ENCODE measurements around the gene IKZF3.
"Not testable (repeated sequence)": the region's sequence is repeated elsewhere in the genome, so short reads cannot be mapped to it uniquely, and the experiment has no call there.

Gene IKZF3

GRCh38 chr17:39738983-39739884 lies 124.9 kb downstream of the IKZF3 start:
- no peak for DNase-seq

- DNase-seq, result peak; percentile 56
Observed at GRCh38 chr17:39738568-39738901, 125.6 kb downstream of the IKZF3 start.

DNA sequence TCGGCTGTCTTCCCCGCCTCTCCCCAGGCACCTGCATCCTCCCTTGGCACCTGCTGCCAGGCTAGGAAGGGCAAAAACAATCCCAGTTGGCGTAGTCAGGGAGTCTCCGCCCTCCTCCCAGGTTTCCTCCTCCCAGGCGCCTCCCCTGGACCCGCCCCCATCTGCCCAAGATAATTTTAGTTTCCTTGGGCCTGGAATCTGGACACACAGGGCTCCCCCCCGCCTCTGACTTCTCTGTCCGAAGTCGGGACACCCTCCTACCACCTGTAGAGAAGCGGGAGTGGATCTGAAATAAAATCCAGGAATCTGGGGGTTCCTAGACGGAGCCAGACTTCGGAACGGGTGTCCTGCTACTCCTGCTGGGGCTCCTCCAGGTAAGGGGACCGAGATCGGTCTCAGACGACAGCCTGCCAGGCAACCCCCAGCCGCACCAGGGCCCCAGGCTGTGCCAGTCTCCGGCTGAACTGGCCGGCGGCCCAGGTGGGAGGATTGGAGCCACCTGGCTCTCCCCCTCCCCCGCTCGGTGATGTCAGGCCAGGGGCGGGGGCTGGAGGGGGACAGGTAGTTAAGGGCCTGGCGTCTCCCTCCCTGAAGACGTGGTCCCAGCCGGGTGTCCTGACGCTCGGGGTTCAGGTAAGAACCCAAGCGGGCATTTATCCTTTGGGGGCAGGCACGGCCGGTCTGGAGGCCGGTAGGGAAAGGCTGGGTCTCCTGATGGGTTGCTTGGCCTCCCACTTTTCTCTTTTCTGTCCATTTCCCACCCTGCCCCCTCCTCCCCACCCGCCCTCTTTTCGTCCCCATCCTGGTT lies 126.1 kb downstream of the IKZF3 start, which contains the start of gene GRB7:
GRB7 (plus strand) TSS at position 179 of the 808 bp plus-strand sequence. CDS start 4,364 bp downstream, outside the sequence.
- peak; percentile 31 for DNase-seq

DNA sequence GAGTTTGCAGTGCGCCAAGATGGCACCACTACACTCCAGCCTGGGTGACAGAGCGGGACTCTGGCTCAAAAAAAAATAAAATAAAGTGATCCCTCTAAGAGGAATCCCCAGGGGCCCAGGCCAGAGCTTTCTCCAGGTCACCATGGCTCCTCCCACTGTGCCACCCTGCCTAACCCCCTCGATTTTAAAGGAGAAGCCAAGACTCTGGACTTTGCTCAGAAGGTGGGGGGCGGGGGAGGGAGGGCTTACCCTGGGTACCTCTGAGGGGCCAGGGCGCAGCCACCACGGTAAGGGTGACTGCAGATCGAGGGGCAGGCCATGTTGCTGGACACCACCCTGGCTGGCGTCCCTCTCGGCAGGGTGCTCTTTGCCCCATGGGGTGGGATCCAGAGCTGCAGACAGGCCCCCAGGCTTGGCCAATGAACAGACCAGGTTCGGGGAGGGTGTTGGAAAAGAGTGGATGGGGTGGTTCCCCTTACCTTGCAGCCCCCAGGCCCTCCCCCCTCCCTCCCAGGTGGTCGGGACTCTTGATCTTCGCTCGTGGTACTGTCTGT lies 126.8 kb downstream of the IKZF3 start:
- DNase-seq, result no peak

DNA sequence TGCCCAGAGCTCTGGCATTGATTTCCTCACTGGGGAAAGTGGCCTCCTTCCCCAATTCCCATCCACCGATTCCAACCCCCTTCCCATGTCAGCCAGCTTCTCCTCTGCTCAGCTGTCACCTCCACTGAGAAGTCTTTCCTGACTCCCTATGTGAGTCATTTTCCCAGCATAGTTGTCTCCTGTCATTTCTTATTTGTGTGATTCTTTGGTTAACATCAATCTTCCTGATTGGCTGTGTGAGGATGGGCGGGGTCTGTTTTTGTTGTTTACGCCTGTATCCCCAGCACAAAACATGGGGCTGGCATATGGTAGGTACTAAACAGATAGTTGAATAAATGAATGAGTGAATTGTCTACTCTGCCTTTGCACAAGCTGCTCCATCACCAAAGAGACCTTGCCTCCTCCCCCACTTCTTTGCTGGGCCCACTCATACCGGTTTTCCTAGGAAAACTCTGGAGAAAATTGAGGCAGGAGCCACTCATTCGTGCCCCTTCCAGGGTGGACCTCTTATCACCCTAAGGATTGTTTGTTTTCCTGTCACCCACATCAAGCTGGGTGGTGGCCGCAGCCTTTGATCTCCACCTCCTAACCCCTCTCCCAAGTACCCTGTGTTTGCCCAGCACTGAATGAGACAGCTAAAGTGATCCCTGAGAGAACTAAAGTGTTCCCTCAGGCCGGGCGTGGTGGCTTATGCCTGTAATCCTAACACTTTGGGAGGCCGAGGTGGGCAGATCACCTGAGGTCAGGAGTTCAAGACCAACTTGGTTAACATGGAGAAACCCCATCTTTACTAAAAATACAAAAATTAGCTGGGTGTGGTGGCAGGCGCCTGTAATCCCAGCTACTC lies 127.6 kb downstream of the IKZF3 start:
- DNase-seq, result no peak

- DNase-seq, result no peak
Observed at GRCh38 chr17:39735882-39736281, 128.2 kb downstream of the IKZF3 start.

DNA sequence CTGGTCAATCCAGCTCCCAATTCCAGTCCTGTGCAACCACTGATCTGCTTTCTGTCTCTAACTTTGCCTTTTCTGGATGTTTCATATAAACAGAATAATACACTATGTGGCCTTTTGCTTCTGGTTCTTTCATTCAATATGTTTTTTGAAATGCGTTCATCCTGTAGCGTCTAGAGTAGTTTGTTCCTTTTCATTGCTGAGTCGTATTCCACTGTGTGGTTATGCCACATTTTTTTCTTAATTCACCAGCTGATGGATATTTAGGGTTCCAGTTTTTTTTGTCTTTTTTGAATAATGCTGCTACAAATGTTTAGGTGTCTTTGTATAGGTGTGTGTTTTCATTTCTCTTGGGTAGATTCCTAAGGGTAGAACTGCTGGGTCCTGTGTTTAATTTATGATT lies 131.5 kb downstream of the IKZF3 start:
- DNase-seq, result no peak

DNA sequence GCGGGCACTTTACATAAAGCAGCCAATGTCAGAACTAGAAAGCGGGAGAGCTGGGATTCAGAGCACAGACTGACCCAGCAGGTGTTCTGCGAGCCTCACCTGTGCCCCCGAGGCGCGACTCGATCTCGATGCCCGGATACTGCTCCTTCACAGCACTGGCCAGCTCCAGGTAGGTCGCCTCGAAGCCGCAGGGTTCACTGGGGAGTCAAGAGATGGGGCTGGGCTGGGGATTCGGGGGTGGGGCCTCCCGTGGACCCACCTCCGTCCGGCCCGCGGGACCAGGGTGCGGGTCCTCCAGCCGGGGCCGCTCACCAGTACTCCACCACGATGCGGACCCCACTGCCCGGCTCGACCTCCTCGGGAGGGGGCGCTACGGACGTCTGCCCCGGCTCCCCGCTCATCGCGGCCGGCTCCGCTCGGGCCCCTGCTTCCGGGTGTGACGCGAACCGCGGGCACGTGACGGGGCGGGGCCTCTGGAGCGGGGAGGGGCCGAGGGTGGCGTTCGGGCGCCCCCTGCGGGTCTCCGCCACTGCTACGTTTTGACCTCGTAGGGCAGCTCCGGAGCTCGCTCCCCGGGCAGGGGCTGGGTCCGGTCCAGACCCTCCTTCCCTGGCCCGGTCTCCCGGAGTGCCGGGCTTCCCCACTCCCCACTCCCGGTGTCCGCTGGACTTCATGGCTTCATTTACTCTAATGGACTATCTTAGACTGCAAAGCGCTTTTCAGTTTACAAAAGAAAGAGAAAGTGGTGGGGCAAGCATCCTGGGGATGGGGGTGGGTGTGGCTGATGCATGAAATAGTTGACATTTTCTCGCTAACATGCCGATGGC lies 133.8 kb downstream of the IKZF3 start, which contains the start of gene MIEN1:
MIEN1 (minus strand) TSS at position 438 of the 827 bp plus-strand sequence; CDS start at position 401, 37 bp downstream.
- DNase-seq, result peak; percentile 94

DNA sequence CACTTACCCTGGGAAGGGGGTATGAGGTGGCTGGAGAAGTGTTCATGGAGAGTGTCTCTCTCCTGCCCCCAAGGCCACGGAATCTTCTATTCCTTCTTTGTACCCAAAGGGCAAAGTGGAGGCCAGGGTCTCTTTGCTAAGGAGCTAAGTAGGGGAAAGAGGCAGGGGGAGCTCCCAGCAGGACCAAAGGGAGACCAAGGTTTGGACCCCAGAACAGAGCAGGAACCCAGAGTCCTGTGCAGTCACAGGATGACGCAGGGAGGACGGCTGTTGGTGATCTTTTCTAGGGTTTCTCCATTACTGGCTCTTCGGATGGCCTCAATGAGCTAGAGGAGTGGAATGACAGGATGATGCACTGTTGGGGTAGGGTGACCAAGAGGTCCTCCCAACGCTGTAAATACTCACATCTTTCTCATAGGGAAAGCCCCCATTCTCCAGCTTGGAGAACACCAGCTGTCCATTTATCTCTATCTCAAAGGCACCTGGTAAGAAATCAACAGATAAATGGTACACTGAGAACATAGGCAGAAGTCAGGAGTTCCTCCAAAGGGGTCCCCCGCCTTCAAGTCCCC lies 134.7 kb downstream of the IKZF3 start:
- no peak for DNase-seq

- no peak for DNase-seq
Observed at GRCh38 chr17:39727556-39727955, 136.6 kb downstream of the IKZF3 start.

DNA sequence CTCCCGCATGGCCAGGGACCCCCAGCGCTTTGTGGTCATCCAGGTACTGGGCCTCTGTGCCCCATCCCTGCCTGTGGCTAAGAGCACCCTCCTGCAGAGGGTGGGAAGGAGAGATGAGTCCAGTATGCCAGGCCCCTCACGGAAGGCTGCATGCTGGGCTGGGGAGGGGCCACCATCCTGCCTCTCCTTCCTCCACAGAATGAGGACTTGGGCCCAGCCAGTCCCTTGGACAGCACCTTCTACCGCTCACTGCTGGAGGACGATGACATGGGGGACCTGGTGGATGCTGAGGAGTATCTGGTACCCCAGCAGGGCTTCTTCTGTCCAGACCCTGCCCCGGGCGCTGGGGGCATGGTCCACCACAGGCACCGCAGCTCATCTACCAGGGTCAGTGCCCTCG lies 137.5 kb downstream of the IKZF3 start:
- no peak for DNase-seq

GRCh38 chr17:39725923-39726322 lies 138.2 kb downstream of the IKZF3 start:
- DNase-seq, result not testable (repeated sequence)

DNA sequence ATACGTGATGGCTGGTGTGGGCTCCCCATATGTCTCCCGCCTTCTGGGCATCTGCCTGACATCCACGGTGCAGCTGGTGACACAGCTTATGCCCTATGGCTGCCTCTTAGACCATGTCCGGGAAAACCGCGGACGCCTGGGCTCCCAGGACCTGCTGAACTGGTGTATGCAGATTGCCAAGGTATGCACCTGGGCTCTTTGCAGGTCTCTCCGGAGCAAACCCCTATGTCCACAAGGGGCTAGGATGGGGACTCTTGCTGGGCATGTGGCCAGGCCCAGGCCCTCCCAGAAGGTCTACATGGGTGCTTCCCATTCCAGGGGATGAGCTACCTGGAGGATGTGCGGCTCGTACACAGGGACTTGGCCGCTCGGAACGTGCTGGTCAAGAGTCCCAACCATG lies 139.4 kb downstream of the IKZF3 start:
- no peak for DNase-seq

DNA sequence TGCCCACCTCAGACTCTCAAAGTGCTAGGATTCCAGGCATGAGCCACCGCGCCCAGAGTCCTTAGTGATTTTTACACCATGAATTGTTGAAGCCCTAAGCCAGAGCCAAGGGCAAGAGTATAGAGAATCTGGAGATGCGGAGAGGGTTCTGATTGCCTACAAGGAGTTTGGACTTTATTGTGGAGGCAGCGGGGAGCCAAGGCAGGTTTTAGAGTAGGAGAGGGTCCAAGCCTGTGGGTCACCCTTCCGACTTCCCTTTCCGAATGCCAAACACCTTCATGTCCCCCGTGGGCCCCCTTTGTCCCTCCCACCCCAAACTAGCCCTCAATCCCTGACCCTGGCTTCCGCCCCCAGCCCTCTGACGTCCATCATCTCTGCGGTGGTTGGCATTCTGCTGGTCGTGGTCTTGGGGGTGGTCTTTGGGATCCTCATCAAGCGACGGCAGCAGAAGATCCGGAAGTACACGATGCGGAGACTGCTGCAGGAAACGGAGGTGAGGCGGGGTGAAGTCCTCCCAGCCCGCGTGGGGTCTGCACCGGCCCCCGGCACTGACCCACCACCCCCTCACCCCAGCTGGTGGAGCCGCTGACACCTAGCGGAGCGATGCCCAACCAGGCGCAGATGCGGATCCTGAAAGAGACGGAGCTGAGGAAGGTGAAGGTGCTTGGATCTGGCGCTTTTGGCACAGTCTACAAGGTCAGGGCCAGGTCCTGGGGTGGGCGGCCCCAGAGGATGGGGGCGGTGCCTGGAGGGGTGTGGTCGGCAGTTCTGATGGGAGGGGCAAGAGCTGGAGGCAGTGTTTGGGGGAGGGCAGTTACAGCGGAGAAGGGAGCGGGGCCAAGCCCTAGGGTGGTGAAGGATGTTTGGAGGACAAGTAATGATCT lies 140.9 kb downstream of the IKZF3 start:
- DNase-seq, result no peak

GRCh38 chr17:39722104-39722503 lies 142.0 kb downstream of the IKZF3 start:
- DNase-seq, result no peak

DNA sequence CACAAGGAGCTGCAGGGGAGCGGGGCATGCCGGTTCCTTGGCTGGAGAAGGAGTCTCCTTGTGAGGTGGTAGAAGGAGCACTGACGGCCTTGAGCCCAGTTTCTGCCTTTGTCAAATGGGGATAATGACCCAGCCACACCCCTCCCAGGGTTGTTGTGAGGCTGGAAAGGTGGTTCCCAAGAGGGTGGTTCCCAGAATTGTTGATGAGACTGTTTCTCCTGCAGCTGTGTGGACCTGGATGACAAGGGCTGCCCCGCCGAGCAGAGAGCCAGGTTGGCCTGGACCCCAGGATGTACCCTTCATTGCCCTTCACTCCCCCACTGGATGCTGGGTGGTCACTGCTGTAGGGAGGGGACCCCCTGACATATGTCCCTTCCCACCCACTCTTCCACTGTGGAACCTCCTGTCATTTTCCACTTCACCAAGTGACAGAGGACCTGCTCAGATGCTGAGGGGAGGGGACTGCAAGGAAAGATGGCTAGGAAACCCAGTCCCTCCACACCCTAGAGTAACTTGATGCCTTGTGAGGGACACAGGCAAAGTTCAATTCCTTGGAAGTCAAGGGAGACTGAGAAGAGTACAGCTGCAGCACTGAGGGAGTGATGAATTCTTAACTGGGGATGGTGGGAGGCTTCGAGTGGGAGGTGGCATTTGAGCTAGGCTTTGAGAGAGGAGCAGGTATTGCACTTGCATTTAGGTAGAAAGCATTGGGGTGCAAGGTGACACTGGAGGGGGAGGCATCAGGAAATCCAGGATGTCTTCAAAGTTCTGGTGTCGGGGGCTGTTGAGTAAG lies 144.4 kb downstream of the IKZF3 start:
- DNase-seq, result no peak

- no peak for DNase-seq
Observed at GRCh38 chr17:39717660-39718059, 146.5 kb downstream of the IKZF3 start.

DNA sequence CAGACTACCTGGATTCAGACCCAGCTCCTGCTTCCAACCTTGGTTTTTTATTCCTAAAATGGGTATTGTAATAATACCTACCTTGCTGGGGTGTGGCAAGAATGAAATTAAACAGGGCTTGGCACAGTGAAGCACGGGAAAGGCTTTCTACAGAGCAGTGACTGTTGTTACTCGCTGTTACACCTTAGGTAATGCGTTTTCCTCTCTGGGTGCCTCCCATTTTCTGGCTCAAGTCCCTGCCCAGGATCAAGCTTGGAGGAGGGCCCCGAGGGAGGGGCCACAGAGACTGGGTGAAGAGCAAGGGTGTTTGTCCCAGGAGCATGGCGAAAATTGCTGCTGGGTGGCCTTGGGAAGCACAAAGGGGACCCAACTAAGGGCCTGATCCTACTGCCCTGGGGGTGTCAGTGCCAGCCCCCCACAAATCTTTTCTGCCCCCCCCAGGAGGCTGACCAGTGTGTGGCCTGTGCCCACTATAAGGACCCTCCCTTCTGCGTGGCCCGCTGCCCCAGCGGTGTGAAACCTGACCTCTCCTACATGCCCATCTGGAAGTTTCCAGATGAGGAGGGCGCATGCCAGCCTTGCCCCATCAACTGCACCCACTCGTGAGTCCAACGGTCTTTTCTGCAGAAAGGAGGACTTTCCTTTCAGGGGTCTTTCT lies 147.1 kb downstream of the IKZF3 start:
- no peak for DNase-seq

All from CD4-positive, alpha-beta T cell treated with Interleukin-6 for 4 hours (primary cell).